ENCODE measurements around the gene PLVAP.

The PLVAP gene

GRCh38 chr19:17332677-17333581 lies 44.2 kb downstream of the PLVAP start:
- DNase-seq (ENCODE audit: extremely low read depth, low read depth): no peak
- TF ChIP-seq CTCF (IDR thresholded peaks at IDR 0.05; ENCODE audit: low read depth, low read length): no peak

GRCh38 chr19:17332360-17332676 lies 44.8 kb downstream of the PLVAP start:
- no peak for DNase-seq (ENCODE audit: extremely low read depth, low read depth)
- no peak for TF ChIP-seq CTCF (IDR thresholded peaks at IDR 0.05; ENCODE audit: low read depth, low read length)

DNA sequence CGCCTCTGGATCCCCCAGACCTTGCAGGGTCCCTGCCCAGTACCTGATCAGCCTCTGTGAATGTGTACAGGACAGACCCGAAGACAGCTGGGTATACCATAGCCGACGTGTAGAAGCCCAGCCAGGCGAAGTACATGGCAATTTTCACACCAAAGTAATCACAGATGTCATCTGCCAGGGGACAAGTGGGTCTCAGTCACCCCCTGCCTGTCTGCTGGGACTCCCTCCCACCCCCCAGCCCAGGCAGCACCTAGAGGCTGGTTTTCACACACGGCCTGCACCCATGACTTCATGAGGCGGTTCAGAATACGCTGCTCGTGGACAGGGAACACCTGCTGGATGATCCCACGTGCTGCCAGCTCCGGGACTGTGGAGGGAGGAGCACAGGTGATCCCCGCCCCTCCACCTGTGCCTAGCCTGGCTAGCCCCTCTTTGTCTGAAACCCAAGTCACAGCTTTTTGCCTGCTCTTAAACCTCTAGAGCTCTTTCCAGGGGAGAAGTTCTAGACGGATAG lies 46.0 kb downstream of the PLVAP start:
- TF ChIP-seq CTCF (IDR thresholded peaks at IDR 0.05; ENCODE audit: low read depth, low read length): no peak
- DNase-seq (ENCODE audit: extremely low read depth, low read depth): no peak

DNA sequence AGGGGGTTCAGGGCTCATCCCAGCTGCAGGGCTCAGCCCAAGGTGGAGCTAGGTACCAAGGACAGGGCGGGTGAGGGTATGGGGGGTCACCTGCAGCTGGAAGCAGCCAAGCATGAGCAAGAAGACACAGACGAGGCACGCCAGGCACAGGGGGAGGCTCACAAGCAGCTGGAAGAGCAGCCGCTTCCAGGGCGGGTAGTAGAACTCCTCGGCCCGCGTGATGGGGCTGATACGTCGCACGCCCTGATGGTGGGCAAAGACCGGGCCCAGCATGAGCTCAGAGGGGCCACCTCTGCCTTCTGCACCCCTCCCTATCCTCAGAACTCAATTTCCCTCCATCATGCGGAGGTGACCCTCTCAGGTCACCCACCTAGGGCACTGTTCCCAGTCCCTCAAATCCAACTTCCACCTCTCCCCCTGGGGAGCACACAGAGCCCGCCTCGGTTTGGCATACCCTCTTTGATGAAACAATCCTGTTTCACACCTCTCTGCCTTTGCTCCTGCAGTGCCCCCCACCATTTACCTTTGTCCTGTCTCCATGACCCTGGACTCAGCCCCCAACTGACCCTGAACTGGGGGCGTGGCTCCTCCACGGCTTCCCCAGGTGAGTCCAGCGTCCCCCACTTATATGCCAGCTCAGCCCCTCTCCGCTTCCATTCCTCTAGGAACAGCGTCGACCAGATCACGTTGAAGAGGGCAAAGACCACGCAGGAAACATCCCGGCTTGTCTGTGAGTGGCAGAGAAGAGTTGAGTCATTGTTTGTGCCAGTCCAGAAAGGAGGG lies 46.7 kb downstream of the PLVAP start:
- TF ChIP-seq CTCF (IDR thresholded peaks at IDR 0.05; ENCODE audit: low read depth, low read length): no peak
- DNase-seq (ENCODE audit: extremely low read depth, low read depth): no peak

DNA sequence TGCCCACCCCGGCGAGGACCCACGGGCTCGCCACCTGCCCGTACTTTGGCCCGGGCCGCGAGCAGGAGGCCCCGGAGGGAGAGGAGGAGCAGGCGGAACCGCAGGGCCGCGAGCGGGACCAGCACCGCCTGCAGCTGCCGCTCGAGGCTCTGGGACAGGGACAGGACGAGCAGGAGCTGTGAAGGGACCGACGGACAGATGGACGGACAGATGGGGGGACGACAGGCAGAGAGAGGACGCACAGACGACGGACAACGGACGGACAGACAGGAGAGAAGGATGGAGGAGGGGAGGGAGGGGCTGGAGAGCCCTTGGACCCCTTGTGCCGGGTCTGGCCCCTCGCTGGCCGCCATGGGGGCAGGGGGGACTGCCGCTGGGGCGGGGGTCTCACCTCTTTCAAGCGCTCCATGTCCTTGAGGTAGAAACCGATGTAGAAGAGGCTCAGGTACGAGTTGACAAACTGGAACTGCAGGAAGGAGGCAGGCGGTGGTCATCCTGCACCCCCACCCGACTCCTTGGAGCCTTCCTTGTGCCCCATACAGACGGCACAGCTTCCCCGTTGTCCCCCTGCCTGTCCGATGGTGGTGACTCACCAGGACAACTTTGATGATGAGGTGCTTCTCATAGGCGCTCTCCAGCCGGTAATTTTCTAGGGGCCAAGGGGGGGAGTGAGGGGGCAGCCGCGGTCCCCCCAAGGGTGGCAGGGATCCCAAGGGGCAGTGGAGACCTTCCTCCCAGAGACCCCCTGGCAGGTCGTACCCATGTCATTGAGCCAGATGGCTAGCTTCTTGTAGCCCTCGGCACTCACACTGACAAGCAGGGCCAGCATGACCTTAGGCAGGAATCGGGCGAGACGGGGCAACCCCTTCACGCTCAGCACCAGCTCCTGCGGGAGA lies 47.5 kb downstream of the PLVAP start:
- no peak for TF ChIP-seq CTCF (IDR thresholded peaks at IDR 0.05; ENCODE audit: low read depth, low read length)
- DNase-seq (ENCODE audit: extremely low read depth, low read depth): no peak

DNA sequence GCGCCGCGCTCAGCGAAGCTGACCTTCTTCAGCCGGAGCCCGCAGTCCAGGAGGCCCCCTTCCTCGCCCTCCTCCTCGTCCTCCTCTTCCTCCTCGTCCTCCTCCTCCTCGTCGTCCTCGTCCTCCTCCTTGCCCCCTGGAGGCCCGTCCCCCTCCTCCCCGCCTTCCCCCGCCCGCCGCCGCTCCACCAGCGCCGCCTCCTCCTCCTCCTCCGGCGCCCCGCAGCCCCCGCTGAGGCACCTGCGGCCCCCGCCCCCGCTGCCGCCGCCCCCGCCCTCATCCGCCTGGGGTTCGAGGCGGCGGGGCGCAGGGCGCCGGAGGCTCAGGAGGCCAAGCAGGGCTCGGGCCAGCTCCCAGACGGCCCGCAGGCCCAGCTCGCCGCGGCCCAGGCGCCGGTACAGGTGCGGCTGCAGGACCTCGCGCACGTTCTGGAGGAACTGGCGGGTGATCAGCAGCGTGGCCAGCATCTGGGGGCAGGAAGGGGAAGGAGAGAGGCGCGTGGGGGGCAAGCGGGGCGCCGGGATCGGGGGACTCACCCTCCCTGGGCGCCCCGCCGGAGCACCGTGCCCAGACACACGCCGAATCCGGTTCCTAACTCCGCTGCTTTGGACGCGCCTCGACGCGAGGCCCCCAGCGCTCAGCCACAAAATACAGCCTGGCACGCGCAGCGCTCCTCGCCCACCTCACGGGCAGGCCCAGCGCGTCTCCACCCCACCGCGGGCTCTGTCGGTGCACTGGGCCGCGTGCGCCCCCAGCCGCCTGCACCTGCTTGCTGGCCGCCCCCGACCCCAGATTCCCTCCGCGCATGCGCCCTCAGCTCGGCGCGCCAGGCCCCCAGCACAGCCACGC lies 48.4 kb downstream of the PLVAP start:
- no peak for DNase-seq (ENCODE audit: extremely low read depth, low read depth)
- no peak for TF ChIP-seq CTCF (IDR thresholded peaks at IDR 0.05; ENCODE audit: low read depth, low read length)

Data from AG09319 (cell line).